HL-60 (cell line): ENCODE measurements around the gene RTN4RL1.

Experiments
- DNase-seq, 2 experiments: peaks; one replicate each; pipeline ENCODE4 v3.0.0-alpha.2; 2010 to 2020; ENCODE audit warnings: low read depth in 1 of 2, low spot score in 1 of 2
- H3K27ac ChIP-seq: fragments of 250-450 bp; sonication (Bioruptor Pico); replicated peaks from 2 replicates; pipeline ENCODE4 v1.5.1; 2020; ENCODE audit warnings: mild to moderate bottlenecking, moderate library complexity
- H3K27me3 ChIP-seq: fragments of 250-450 bp; sonication (Bioruptor Pico); 2 replicates; pipeline ENCODE4 v1.5.1; 2021; ENCODE audit warnings: mild to moderate bottlenecking, moderate library complexity; ENCODE audit not compliant: insufficient read depth, poor library complexity, severe bottlenecking
- H3K4me3 ChIP-seq: replicated peaks from 2 replicates; pipeline ENCODE4 v1.5.1; 2011; ENCODE audit warnings: mild to moderate bottlenecking, control low read depth, low read length; ENCODE audit not compliant: insufficient read depth
- GABPA ChIP-seq: IDR thresholded peaks from 2 replicates; pipeline ENCODE4 v1.6.1; 2012; ENCODE audit warnings: low read depth
- POLR2AphosphoS5 ChIP-seq: IDR thresholded peaks from 2 replicates; pipeline ENCODE4 v1.6.1; 2012; ENCODE audit warnings: low read depth
- SPI1 ChIP-seq: IDR thresholded peaks from 2 replicates; pipeline ENCODE4 v1.6.1; 2012; ENCODE audit warnings: low read depth, mild to moderate bottlenecking, borderline replicate concordance
- TF ChIP-seq, protein P1 (sequence below): IDR thresholded peaks from 2 replicates; pipeline ENCODE4 v1.6.1; 2012; ENCODE audit warnings: low read depth; ENCODE audit not compliant: insufficient replicate concordance
- TF ChIP-seq, protein P2 (sequence below): IDR thresholded peaks from one replicate; pipeline ENCODE4 v1.5.1; 2011; ENCODE audit warnings: low read length, control low read depth, inconsistent platforms; ENCODE audit not compliant: insufficient read depth

RTN4RL1 gene

DNA sequence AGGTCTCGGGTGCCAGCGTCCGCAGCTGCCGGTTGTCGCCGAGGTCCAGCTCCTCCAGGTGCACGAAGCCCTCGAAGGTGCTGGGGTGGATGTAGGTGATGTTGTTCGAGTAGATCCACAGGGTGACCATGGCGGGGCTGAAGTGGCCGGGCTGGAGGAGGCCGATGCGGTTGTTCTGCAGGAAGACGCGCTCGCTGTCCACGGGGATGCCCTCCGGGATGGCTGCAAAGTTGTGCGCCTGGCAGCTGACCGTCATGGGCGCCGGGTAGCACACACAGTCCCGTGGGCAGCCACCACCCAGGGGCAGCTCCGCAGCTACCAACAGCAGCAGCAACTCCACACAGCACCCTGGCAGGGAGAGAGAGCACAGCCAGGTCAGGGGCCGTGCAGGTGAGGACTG, 87.7 kb downstream of the RTN4RL1 start:
- Histone ChIP-seq H3K27ac (no peak overlapping the region), H3K27me3 (no peaks in the 10 kb centered on the region), H3K4me3 (no peak overlapping the region)
- DNase-seq: no peak
- TF ChIP-seq, protein P1, sequence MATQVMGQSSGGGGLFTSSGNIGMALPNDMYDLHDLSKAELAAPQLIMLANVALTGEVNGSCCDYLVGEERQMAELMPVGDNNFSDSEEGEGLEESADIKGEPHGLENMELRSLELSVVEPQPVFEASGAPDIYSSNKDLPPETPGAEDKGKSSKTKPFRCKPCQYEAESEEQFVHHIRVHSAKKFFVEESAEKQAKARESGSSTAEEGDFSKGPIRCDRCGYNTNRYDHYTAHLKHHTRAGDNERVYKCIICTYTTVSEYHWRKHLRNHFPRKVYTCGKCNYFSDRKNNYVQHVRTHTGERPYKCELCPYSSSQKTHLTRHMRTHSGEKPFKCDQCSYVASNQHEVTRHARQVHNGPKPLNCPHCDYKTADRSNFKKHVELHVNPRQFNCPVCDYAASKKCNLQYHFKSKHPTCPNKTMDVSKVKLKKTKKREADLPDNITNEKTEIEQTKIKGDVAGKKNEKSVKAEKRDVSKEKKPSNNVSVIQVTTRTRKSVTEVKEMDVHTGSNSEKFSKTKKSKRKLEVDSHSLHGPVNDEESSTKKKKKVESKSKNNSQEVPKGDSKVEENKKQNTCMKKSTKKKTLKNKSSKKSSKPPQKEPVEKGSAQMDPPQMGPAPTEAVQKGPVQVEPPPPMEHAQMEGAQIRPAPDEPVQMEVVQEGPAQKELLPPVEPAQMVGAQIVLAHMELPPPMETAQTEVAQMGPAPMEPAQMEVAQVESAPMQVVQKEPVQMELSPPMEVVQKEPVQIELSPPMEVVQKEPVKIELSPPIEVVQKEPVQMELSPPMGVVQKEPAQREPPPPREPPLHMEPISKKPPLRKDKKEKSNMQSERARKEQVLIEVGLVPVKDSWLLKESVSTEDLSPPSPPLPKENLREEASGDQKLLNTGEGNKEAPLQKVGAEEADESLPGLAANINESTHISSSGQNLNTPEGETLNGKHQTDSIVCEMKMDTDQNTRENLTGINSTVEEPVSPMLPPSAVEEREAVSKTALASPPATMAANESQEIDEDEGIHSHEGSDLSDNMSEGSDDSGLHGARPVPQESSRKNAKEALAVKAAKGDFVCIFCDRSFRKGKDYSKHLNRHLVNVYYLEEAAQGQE: no peak
- TF ChIP-seq, protein P2, sequence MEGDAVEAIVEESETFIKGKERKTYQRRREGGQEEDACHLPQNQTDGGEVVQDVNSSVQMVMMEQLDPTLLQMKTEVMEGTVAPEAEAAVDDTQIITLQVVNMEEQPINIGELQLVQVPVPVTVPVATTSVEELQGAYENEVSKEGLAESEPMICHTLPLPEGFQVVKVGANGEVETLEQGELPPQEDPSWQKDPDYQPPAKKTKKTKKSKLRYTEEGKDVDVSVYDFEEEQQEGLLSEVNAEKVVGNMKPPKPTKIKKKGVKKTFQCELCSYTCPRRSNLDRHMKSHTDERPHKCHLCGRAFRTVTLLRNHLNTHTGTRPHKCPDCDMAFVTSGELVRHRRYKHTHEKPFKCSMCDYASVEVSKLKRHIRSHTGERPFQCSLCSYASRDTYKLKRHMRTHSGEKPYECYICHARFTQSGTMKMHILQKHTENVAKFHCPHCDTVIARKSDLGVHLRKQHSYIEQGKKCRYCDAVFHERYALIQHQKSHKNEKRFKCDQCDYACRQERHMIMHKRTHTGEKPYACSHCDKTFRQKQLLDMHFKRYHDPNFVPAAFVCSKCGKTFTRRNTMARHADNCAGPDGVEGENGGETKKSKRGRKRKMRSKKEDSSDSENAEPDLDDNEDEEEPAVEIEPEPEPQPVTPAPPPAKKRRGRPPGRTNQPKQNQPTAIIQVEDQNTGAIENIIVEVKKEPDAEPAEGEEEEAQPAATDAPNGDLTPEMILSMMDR: no peak
- TF ChIP-seq POLR2AphosphoS5: no peak
- no peak for TF ChIP-seq GABPA
- TF ChIP-seq SPI1: no peak

DNA sequence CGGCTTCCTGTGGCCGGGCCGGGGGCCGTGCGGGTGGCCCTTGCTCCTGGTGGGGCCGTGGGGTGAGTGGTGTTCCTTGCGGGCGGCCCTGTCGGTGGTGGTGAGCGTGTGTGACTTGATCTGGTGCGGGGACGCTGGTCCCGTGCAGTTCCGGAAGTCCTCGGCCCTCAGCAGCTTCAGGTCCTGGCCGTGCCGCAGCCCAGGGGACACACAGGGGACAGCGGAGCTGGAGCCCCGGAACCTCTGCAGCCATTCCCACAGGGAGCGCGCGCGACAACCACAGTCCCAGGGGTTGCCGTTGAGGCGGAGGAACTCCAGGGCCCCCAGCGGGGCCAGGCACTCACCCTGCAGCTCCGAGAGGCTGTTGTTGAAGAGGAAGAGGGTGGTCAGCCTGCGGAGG, 88.4 kb downstream of the RTN4RL1 start:
- Histone ChIP-seq H3K4me3 (no peak overlapping the region), H3K27ac (no peak overlapping the region), H3K27me3 (no peaks in the 10 kb centered on the region)
- no peak for DNase-seq
- TF ChIP-seq POLR2AphosphoS5: no peak
- TF ChIP-seq, protein P1: no peak
- TF ChIP-seq SPI1: no peak
- TF ChIP-seq, protein P2: no peak
- TF ChIP-seq GABPA: no peak

DNA sequence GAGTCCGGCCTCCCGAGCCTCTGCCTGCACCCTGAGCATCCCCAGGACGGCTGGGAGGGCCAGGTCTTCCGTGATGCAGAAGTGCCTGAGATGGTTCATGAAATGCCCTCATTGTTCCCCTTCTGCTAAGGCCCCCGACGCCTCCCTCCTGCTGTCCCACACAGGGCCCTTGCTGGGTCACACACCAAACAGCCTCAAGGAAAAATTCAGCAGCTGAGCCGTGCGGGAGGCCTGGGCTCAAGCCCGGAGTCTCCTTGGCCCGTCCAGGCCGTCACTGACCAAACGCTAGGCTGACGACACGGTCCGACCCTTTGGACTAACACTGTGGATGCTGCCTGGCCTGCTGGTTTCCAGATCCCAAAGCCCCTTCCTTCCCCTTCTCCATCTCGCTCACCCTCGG, 90.2 kb downstream of the RTN4RL1 start:
- Histone ChIP-seq H3K4me3 (no peak overlapping the region), H3K27ac (no peak overlapping the region), H3K27me3 (no peaks in the 10 kb centered on the region)
- TF ChIP-seq POLR2AphosphoS5 (no peak), SPI1 (no peak), GABPA (no peak)
- TF ChIP-seq, protein P1: no peak
- TF ChIP-seq, protein P2: no peak
- DNase-seq: no peak
